MM.1S (cell line): ENCODE measurements around the gene AGK.

Experiments
- CTCF ChIP-seq: fragments of 300-600 bp; sonication (generic); IDR thresholded peaks from 2 replicates; pipeline ENCODE4 v1.5.1; 2016; ENCODE audit warnings: antibody characterized with exemption, low read length, mixed read lengths
- EZH2phosphoT487 ChIP-seq: fragments of 300-600 bp; sonication (generic); IDR thresholded peaks from 2 replicates; pipeline ENCODE4 v1.6.1; 2018; ENCODE audit warnings: antibody characterized with exemption, low read length

GRCh38 chr7:141651417-141651816, 100.2 kb downstream of the AGK start:
- TF ChIP-seq CTCF: no peak
- no peak for TF ChIP-seq EZH2phosphoT487
